Stimulated activated CD8-positive, alpha-beta memory T cell treated with anti-CD3 and anti-CD28 coated beads, Interleukin-12 subunit alpha, Interleukin-12 subunit beta, amount 100 ng/mL, for 24 hours (primary cell): ENCODE measurements around the gene RYR3.
"Not testable (repeated sequence)": the region's sequence is repeated elsewhere in the genome, so short reads cannot be mapped to it uniquely, and the experiment has no call there.

Experiments used
- DNase-seq: peaks from one replicate; pipeline ENCODE4 v3.0.0-alpha.2; 2020; ENCODE audit errors: extremely low read depth

The RYR3 gene

DNA sequence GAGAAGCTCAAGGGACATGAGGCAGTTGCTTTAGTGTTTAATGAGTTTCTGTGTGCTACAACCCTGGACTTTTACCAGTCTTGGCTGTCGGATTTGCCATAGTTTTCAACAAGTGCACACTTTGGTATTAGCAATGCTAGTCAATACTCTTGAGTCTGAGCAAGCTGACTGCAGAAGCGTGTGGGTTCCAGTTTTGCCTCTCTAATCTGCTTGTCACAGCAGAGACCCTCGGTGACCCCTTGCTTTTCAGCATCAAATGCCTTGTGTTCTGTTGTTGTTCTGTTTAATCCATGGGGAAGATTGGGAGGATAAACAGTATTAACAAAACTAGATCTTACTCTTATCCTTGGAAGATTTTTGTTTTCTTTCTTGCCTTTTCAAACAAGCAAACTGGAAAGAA is 463.2 kb downstream of the RYR3 start:
- DNase-seq: no peak

DNA sequence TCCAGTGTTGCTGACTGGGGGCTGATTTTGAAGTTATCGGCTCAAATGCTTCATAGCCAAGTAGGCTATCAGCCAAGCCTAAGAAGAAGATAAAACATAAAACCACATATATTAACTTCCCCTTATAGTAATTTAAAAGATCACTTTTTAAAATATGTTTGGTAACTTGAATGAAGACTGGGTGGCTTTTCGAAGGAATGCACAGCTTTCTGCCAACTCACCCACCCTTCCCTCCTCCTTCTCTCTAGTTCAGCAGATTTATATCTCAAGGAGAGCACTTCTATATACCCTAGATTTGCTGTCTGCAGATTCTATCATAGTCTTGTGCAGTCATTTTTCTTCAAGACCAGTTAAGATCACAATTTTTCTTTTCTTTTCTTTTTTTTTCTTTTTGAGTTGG is 468.1 kb downstream of the RYR3 start:
- no peak for DNase-seq

DNA sequence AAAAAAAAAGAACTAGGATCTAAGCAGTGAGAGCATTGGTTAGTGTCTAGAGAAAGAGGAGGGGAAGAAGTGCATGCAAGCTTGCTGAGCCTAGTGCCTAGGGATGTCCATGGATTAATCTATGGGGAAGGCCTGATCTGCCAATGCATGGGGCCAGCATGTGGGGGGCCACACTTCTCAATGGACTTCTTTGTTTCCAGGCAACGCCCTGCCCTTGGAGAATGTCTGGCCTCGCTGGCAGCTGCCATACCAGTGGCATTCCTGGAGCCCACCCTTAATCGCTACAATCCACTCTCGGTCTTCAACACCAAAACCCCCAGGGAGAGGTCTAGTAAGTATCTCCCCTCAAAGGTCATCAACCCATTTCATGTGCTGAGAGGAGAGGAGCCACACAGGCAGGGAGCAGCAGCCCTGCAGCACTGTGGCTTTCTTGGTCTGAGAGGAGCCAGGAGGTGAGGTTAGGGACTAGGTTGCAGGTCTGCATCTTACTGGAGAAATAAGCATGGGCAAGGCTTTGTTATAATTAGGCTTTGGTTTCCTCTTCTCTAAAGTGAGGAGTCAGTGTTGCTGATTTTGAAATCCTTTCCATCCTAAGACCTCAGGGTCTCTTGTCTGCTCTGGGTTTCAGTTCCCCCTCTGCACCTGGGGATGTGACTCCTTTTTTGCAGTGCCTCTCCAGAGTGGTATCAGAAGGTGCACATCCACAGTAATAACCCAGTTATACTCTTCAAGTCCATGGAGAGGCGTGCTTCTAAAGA is 469.4 kb downstream of the RYR3 start:
- no peak for DNase-seq

DNA sequence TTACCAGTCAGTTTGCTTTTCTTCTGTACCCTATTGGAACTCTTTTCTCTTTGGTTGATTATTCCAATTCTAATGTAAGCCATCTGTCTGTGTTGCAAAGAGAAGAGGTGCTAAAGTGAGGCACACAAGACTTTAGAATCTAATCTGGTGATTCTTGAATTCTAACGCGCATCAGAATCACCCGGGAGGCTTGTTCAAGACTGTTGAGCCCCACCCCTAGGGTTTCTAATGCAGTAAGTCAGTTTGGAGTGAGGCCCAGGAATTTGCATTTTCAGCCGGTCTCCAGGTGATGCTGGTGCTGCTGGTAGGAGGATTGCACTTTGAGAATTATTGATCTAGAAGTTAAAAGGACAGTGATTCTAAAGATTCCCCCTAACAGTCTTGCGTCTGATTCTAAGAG is 472.2 kb downstream of the RYR3 start:
- DNase-seq: no peak

DNA sequence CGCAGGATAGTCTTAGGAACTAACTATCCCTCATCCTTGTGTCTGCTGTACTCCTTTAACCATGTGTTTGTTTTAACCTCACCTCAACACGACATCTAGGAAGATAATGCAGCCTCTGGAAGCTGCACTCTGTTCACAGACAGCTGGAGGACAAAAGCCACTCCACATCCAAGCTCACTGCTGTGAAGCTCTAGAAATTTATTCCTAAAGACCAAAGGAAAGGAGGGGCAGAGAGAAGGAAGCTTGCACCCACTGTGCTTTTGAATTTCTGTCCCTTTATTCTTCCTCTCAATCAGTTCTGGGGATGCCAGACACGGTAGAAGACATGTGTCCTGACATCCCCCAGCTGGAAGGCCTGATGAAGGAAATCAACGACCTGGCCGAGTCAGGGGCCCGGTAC is 474.6 kb downstream of the RYR3 start:
- no peak for DNase-seq

DNA sequence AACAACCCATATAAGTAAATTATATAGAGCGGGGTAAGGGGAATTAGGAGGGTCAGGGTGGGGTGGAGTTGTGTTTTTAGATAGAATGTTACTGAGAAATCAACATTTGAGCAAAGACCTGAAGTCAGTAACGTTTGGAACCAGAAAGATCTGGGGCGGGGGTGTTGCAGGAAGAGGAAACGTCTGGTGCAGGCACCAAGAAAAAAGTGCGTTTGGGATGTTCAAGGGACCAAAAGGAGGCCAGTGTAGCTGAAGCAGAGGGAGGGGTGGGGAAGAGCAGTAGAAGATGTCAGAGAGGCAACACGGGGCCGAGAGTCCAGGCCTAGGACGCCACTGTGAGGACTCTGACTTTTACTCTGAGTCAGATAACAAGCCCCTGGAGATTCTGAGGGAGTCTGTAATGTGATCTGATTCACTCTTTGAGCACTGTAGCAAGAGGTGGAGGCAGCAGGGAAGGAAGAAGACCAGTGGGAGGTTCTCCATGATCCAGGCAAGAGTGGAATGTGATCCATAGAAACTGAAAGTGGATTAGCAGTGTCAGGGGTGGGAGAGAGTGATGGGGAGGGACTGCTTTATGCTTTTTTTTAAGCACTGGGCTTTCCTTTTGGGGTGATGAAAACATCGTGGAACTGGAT is 478.3 kb downstream of the RYR3 start:
- no peak for DNase-seq

DNA sequence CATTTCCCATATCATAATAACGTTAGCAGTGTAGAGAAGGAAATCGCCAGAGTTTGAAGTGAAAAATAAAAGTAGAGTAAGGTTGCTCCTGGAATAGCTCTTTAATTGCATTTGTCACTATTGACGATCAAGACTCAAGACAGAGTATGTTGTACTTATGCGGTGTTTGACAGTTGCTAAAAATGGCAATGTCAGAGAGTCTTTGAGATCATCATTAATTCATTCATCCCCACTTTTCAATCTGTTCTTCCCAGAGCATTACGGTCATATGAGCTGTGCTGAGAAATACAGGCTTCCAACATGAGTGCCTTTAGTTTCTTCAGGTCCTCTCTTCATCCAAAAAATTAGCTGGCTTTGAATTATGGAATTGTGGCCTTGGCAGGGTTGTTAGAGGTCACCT is 483.7 kb downstream of the RYR3 start:
- no peak for DNase-seq

DNA sequence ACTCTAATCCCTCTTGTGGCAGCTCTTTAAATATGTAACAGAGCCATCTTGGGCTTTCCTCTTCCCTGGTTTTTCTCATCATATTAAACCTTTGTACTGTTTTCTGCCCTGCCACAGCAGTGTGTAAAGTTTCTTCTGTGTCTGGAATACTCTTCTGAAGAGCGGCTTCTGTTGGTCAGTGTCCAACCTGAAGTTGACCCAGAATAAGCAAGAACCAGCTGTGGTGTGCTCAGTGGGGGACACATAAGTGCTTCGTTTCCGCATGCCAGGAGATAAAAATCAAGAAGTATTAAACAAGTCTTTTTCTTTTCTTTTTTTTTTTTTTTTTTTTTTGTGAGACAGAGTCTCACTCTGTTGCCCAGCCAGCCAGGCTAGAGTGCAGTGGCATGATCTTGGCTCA is 484.3 kb downstream of the RYR3 start:
- no peak for DNase-seq

DNA sequence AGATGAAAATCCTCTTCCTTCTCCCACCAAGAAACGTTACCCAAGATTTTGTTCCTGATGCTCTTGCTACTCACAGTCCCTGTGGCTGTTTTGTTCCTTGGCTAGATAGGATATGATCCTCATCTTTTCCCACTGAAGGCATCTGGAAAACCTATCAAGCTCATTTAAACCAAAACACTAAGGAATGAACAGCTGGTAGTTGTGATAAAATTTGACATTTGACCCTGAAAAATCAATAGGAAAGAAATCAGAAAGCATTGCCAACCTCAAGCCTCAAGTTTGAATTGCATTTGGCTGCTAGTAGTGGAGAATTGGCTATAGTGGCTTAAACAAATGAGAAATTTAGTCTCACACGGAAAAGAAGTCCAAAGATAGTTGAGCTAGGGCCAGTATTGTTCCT is 486.9 kb downstream of the RYR3 start:
- DNase-seq: no peak

DNA sequence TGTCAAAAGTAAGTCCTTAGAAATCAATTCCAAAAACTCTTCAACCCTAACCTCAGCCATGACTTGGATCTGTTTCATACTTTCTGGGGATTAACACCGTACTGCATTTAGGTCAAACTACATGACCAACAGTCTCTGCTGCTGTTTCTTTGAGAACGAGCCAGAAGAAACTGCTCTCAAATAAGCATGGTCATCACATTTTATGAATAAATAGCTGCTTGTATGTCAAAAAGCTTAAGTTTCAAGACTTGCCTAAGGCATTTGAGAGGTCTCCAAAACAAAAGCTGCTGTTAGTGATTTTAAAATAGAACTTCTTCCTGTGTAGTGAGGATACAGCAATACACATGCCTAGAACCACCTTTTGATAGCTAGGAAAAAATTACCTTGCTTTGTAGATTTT is 491.2 kb downstream of the RYR3 start:
- no peak for DNase-seq

DNA sequence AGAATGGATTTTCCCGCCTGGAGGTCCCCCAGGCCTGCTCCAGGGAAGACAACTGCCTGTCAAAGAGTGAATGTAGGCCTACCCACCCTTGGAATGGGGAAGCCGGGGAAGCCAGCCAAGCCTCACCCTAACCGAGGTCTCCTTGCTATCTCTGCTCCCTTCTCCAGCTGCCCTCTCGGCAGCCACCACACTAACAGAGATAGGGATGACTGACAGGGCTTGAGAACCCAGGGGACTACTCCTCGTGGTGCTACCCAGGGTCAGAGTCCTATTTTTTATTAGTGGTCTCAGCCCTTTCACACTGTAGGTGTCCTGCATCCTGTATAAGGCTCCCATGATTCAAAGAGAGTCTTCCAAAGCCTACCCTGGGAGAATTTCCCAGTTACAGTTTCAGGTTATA is 496.9 kb downstream of the RYR3 start:
- DNase-seq: no peak

DNA sequence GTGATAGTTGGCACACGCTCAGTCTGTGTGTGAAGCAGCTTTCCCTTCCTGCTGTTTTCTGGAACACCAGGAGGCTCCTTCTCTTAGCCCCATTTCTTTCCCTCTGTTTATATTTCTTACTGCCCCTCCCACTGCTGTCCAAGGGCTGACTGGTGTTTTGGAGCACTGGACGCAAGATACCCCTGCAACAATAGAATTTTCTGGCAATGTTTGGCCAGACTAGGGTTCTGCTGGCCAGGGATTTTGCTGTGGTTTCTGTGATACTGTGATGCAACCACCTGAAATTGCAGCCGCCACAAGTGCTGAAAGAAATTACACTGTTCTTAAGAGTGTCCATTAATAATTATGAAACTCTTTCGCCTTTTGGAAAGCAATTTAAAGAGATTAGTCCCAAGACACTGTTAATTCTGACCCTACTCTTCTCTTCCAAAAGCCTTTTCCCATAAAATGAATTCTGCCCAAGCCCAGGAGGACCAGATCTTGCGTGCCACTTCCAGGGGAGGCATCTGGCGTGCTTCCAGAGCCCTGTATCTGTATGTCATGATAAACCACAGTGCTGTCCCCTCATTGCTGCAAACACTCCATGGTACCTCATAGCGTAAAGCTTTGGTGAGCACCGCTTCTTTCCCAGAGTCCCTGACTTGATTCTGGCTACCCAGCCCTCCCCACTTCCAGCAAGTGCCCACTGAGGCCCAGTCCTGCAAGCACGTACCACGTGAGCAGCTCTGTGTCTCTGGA is 498.1 kb downstream of the RYR3 start:
- no peak for DNase-seq

DNA sequence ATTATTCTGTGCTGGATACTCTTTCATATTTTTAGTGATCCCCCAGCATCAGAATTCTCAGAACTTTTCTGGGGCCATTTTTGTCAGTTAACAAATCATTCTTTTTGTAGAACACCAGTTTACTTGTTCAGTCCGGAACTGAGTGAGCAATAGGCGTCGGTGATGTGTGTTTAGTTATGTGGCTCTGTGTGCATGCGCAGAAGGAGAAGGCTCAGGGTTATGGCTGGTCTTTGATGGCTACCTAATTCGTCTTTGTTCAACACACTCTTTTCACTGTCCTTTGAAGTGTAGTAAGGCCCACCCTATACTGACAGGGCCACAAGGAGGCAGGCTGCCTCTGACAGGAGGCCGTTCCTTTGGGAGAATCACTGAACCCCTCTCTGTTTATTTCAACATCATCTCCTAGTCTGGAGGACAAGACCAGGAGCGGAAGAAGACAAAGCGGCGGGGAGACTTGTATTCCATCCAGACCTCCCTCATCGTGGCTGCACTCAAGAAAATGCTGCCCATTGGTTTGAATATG is 499.4 kb downstream of the RYR3 start:
- DNase-seq: no peak

DNA sequence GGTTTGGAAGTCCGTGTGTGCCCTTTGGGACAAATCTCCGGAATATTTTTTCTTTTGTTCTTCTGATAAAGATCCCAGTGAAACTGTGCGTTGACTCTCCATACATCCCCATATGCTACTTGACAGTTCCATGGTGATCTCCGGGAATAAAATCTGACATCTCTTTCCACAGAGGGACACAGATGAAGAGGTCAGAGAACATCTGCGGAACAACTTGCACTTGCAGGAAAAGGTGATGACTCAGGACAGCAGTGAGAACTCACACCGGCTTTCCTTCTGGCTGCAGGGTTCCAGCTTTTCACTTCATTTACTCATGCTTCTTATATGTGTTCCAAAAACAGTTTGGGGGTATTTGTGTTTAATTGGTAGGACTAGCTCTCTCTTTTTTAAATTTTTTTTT is 500.0 kb downstream of the RYR3 start:
- no peak for DNase-seq

DNA sequence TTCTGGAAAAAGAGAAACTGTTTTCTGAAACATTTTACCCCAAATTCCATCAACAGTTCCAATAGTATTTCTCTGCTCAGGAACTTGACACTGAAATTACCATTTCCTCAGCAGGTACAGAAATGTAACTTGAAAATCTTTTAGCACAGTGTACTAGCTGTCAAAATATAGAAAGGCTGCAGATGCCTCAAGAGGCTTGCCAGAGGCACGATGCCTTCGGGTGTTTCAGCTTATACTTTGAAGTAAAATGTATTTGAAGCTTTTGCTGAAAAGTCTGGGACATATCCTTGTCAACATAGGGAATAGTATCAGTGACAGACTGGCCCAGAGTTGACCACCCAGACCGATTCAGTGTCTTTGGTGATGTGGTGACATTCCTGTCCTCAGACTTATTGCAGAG is 503.1 kb downstream of the RYR3 start:
- DNase-seq: no peak

DNA sequence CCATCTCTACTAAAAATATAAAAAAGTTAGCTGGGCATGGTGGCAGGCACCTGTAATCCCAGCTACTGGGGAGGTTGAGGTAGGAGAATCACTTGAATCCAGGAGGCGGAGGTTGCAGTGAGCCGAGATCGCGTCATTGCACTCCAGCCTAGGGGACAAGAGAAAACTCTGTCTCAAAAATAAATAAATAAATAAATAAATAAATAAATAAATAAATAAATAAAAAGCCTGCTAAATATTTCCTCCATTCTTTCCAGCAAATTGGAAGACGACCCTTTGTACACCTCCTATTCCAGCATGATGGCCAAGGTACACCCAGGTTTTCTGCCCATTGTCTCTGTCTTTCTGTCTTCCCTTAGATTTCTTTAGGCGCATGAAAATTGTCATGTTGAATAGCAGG is 508.7 kb downstream of the RYR3 start:
- not testable (repeated sequence) for DNase-seq

DNA sequence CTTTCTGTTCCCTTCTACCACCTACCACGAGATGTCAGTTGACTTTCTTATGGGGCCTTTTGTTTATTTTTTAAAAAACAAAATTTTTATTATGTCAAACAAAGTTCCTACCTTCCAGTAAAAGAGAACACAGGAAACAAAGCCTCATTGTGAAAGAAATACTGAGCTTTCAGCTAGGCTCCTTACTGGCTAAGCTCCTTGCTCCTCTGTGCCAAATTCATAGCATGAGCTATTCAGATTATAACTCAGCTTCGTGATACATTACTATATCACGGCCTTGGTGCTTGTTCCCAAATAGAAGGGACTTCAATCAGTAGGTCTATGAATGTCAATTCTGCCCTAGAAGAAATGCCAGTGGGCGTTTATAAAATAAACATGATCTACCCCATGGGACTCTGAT is 511.7 kb downstream of the RYR3 start:
- DNase-seq: no peak

DNA sequence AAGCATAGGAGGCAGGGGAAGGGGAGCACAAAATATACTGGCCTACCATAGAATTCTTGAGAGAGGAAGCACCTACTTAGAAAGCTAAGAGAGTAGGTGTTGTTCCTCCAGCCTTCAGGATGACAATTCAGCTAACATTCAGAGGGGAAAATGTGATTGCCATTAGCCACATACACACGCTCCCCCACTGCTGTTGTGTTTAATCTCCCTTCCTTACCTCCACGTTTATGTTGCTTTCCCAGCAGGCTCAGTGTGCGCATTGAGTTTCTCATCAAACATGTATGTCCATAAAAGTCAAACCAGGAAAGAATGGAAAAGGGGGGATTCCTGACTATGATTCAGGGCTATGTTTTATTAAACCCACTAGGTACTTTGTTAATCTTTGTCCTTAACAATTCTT is 512.4 kb downstream of the RYR3 start:
- no peak for DNase-seq

DNA sequence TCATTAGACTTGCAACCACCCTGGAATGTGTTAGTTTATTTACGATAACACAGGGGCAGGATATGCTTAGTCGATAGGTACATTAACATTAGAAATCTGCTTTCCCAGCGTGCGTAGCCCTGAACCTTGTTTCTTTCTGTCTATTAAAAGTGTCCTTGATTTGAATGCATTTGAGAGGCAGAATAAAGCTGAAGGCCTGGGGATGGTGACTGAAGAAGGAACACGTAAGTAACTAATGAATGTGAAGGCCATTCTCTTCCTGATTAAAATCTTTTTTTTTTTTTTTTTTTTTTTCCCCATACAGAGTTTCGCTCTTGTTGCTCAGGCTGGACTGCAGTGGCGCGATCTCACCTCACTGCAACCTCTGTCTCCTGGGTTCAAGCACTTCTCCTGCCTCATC is 514.7 kb downstream of the RYR3 start:
- DNase-seq: no peak

DNA sequence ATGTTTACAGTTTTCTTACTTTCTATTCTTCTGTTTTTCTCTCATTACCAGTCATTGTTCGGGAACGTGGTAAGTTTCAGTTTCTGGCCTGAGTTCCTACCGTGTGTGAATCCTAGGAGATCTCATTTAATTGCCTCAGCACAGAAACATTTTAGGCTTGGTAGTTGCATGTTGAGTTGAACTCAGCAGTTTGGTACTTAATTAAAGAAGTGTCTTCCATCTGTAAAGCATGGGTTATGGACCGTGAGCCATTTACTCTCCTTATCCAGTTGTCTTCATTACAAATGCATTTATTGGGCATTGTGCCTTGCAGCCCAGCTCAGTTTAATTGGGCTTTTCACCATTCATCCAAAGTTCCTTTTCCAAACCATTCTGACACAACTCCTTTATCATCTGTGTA is 515.4 kb downstream of the RYR3 start:
- DNase-seq: no peak

DNA sequence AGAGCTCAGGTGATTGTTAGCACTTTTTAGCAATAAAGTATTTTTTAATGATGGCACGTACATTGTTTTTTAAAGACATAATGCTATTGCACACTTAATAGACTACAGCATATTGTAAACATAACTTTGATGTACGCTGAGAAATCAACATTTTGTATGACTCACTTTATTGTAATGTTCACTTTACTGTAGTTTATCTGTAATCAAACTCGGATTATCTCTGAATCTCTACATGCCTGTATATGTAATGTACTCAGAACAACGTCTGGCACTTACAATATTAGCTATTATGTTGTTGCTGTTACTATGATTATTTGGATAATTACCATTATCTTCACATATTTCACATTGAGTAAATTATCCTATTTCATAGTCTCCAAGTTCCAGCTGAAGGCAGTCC is 519.6 kb downstream of the RYR3 start:
- no peak for DNase-seq

DNA sequence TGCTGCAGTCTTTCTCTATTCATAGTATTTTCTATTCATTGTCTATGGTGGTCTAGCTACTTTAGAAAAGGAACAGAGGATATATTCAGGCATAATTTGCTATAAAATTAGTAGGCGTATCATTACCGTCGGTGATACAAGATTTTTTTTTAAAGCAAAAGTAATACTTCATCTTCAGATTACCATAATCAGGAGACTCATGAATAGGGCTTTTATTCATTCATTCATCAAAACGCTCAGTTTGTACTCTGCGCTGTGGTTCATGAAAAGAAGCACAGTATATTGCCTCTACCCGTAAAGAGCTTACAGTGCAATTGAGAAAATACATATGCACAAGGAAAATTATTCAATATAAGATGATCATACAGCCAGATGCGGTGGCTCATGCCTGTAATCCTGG is 520.9 kb downstream of the RYR3 start:
- no peak for DNase-seq
